HG03039 (cell line): ENCODE measurements around the gene MTRF1L.
A peak's percentile ranks its signal among the peaks of the same experiment; 100 is the strongest.
"Not testable (repeated sequence)": the region's sequence is repeated elsewhere in the genome, so short reads cannot be mapped to it uniquely, and the experiment has no call there.

ENCODE experiments used
- ATAC-seq: cut with Tn5 transposase; IDR thresholded peaks from one replicate; pipeline ENCODE4 v1.9.1; 2021; ENCODE audit warnings: mild to moderate bottlenecking, moderate library complexity; ENCODE audit not compliant: unreplicated experiment

Gene MTRF1L

GRCh38 chr6:153003366-153003690, 819 bp upstream of the MTRF1L start:
- no peak for ATAC-seq

DNA sequence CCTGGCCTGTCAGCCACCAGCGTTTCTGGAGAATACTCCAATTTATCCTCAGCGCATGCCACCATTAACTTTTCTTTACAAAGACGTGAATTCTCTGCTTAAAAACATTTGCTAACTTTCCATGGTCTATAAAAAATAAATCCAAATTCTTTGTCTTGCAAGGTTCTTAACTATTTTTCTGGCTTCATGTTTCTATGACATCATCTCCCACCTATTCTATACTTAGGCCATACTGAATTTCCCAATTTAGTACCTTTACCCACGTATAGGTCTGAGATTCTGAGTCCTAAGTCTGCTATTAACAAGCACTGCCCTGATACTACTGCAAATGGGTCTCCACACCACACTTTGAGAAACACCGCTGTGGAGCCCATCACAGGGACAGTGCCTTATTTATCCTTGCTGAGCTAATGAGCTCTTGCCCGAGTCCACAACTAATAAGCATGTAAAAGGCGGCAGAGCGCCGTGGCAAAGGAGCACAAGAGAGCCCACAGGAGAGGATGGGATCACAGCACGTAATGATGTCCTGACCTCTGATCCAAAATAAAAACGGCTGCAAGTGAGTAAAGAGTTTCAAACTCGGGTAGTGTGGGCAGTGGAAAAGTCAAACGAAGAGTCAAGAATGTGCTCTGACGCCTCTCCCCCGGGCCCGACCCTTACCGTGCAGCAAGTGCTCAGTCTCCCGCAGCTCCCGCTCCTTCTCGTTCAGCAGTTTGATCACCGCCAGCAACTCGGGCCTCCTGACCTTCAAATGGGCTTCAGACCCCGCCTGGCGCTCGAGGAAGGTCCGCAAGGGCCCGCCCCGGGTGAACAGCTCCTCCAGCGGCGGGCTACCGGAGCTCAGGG, 519 bp downstream of the MTRF1L start:
- peak; percentile 15 for ATAC-seq

DNA sequence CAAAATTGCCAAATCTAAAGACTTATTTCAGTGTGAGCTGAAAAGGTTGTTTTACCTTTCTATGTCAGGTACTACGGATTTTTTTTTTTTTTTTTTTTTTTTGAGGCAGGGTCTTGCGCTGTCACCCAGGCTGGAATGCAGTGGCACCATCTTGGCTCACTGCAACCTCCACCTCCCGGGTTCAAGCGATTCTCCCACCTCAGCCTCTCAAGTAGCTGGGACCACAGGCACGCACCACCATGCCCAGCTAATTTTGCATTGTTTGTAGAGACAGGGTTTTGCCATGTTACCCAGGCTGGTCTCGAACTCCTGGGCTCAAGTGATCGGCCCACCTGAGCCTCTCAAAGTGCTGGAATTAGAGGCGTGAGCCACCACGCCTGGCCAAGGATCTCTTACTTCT, 1.7 kb downstream of the MTRF1L start:
- ATAC-seq = not testable (repeated sequence)

DNA sequence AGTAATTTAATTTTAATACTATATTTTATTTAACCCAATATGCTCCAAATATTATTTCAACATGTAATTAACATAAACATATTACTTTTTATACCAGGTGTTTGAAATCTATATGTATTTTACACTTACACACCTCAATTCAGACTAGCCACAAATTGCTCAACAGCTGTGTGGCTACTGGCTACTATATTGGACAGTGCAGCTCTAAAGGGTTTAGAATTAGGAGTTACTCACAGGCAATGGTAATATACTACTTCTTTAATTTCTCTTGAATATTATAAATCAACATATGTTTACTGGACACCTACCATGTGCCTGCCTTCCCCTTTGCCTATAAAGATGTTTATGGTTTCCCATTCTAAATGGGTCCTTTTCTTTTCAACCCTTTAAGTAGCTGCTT, 2.3 kb downstream of the MTRF1L start:
- ATAC-seq = no peak

DNA sequence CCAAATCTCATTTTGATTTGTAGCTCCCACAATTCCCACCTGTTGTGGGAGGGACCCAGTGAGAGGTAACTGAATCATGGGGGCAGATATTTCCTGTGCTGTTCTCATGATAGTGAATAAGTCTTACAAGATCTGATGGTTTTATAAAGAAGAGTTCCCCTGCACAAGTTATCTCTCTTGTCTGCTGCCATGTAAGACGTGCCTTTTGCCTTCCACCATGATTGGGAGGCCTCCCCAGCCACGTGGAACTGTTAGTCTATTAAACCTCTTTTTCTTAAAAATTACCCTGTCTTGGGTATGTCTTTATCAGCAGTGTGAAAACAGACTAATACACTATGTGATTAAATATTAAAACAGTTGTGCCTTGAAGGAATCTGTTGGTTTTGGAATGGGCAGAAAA, 3.0 kb downstream of the MTRF1L start:
- ATAC-seq = not testable (repeated sequence)

GRCh38 chr6:152993847-152994246, 8.7 kb downstream of the MTRF1L start:
- no peak for ATAC-seq

DNA sequence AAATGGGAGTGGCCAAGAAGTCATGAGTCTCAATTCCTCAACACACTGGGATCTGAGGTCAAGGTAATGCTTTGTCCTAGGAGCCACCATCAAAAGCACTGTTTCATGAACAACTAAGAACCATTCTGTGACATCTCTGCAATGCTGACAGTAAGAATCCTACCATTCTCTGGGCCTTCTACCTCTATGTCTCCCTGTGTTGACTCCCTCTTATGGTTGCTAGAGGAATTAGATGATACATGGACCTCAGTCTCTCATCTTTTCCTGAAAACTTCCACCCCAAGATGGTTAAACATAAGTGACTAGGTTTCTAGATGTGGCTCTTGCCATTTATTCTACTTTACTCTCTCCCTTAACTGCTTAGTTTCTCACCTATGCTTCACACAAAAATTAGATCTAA, 9.1 kb downstream of the MTRF1L start:
- ATAC-seq = no peak

- ATAC-seq = no peak
Measured at GRCh38 chr6:152986978-152987377, 15.5 kb downstream of the MTRF1L start.

DNA sequence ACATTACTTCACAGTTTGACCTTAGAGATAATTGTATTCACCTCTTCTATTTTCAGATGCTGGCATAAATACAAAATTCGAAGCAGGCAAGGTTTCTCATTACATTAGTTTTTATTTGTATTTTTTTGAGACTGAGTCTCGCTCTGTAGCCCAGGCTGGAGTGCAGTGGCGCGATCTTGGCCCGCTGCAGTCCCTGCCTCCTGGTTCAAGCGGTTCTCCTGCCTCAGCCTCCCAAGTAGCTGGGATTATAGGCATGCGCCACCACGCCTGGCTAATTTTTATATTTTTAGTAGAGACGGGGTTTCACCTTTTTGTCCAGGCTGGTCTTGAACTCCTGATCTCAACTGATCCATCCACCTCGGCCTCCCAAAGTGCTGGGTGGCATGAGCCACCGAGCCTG, 17.2 kb downstream of the MTRF1L start:
- not testable (repeated sequence) for ATAC-seq

DNA sequence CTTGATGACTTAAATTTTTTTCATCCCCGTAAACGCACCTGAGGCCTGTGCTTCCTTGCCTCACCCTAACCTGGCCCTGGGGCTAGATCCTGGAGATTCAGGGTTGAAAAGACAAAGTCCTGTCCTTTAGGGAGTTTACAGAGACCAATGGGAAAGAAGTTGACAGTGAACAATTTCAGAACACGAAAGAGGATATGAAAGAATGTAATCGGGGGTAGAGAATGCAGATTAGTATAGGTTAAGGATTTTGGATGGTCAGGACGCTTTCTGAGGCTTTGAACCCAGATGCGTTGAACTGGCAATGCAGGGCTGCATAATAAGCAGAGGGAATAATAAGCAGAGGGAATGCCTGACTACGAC, 18.0 kb downstream of the MTRF1L start:
- peak; percentile 24 for ATAC-seq

DNA sequence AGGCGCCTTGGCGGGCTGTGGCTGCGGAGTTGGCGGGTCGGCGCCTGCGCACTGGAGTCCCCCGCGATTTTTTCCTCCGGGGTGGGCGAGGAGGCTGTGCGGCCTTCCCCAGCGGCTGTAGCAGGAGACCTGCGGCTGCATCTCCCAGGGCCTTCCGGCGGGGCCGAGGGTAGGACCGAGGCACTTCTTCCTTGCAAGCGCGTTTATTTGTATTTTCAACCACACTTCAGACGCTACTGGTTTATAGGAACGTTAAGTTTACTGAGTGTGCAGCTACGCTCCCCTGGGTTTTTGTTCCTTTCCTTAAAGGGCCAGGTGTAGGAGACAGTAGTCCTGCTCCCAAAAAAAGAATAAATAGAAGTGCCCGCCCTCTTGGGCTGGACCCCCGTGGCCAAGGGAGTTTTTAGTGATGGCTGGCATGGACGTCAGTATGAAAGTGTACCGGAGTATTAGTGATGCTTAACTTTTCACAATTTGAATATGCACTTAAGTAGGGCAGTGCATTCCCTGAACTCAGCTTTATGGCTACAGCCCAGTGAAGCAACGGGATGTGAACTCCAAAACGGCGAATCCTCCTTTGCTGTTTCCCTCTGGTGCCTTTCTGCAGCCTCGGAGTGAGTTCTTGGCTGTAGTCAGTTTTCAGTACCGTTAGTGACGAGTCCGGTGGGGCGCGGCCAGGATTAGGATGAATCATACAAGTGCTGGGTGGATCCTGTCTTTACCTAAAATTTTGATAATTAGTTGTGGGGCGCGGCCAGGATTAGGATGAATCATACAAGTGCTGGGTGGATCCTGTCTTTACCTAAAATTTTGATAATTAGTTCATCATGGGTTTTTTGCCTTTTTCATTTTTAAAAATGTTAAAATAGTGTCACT, 18.6 kb downstream of the MTRF1L start:
- ATAC-seq = peak; percentile 22

GRCh38 chr6:152982904-152983636, 19.4 kb downstream of the MTRF1L start, which contains the start of gene FBXO5:
TSS of gene FBXO5 (minus strand) at chr6:152983041. CDS start at chr6:152982959, 82 bp downstream.
- peak; percentile 80 for ATAC-seq

DNA sequence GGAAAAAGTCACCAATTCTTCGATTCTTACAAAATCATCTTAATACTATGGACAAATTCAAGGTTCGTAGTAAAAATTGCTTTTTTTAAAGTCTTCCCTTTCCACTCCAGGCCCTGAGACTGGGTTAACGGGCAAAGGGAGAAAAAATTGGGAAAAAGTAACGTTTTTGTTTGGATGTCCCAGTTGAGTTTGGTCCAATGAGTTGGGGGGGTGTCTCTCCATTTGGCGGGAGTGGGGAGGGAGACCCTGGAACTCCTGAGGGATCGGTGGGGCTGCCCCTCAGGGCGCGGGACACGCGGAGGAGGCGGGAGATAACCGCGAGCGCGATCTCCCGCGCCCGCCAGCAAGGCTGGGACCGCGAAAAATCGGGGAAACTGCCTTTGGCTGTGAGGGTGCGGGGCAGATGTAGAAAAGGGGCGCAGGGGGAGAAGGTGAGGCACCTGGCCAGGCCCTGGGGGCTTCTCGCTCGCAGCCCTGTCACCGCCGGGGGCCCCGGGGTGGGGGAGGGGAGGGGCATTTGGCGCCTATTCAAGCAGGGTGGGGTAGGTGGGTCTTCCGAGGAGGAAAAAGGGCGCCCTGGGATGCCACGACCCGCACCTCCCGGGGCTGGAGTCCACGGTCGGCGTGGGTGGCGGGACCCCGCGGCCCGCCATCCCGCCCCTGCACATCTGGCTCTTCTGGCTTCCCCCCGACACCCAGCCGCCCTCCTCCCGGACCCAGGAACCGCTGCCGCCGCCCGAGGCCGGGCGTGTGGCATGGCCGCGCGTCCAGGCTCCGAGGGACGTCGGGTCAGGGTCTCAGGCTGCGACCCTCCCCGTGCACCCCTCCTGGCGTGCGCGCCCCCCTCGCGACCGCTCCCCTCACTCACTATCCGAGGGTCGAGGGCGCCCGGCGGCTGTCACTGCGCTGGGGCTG, 20.3 kb downstream of the MTRF1L start:
- peak; percentile 0 for ATAC-seq

DNA sequence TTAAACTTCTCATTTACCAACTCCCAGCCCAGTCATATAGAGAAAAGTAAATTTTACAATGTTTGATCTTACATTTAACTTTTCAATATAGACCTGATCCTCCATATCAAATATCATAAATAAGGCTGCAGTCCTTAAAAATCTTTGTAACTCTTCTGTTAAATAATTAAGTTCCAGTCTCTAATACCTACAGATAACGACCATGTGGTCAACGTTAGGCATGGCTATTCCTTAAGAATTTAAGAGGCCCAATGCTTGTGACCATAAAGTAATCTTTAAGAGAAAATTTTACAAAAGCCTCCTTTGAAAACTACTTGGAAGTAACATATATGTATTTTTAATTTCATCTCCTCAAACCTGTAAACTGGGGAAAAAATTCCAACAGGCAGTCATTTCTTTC, 21.3 kb downstream of the MTRF1L start:
- no peak for ATAC-seq

DNA sequence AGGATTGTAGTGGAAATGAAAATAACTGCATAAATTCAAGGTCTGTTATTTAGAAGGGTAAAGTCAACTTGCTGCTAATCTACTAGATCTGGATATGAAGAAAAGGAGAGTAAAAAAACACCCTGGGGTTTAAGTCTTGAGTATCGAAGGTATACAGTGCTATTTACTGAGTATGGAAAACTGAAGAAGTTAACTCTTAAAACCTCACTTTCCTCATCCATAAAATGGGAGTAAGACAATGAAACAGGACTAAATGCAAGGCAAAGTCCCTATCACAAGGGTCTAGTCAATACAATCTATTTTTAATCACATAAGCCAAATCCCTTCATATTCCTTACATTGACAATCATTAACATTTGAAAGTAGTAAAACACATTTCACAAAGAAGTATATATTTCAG, 21.9 kb downstream of the MTRF1L start:
- ATAC-seq = no peak

DNA sequence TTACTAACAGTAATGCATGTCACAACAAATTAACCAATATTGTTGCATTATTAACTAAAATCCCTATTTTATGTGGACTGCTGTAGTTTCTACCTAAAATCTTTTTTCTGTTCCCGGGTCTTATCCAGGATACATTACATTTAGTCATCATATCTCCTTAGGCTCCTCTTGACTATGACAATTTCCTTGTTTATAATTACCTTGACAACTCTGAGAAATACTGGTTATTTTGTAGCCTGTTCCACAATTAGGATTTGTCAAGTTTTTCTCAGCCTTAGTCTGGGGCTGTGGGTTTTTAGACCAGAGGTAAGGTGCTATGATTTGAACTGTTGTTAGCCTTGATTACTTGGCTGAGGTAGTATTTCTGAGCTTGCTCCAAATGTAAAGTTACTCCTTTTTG, 23.4 kb downstream of the MTRF1L start:
- no peak for ATAC-seq

DNA sequence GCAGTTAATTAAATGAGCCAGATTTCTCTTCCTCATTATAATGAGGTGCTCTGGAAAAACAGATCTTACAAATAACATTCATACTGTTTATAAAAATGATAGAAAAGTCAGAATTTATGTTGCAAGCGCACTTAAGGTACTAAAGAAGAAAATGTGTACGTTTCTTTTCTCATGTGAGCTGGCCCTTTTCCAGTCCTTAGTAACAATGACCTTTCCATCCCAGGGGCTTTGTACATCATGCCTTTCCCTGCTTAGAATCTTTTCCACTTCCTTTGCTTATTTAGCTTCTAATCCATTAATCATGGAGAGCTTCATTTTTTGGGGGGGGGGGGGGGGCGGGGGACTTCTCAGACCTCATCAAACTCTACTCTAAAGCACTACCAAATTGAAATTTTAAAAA, 24.5 kb downstream of the MTRF1L start:
- ATAC-seq = no peak

DNA sequence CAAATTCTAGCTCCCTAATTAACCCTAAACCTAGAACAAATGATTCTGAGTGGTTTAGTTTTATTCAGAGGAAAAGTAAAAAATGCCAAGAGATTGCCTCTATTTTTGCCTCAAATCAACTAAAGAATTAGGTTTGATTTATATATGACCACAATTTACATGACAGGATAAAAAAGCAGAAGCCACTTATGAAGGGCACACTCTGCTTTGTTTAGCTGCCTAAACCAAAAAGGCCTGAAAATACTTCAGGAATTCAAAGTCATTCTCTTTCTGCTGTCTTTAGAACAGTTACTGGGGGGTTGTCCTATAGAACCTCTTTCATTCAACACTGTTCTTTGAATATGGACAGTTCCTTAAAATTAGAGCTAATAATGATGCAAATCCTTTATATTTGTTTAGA, 25.0 kb downstream of the MTRF1L start:
- ATAC-seq = no peak

DNA sequence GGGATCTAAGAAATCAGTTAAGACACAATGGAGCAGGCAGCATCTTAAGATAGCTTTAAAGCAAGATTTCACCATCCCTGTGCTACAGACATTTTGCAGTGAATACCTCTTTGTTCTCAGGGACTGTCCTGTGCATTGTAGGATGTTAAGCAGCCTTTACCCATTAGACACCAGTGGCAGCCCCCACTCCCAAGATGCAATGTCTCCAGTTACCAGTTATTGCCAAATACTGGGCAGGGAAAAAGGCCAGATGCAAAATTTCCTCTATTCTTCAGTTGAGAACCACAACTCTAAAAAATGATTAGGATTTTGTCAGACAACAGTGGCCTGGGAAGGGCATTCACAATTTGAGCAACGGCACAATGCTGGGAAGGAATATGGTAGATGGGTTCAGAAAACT, 25.8 kb downstream of the MTRF1L start:
- no peak for ATAC-seq

DNA sequence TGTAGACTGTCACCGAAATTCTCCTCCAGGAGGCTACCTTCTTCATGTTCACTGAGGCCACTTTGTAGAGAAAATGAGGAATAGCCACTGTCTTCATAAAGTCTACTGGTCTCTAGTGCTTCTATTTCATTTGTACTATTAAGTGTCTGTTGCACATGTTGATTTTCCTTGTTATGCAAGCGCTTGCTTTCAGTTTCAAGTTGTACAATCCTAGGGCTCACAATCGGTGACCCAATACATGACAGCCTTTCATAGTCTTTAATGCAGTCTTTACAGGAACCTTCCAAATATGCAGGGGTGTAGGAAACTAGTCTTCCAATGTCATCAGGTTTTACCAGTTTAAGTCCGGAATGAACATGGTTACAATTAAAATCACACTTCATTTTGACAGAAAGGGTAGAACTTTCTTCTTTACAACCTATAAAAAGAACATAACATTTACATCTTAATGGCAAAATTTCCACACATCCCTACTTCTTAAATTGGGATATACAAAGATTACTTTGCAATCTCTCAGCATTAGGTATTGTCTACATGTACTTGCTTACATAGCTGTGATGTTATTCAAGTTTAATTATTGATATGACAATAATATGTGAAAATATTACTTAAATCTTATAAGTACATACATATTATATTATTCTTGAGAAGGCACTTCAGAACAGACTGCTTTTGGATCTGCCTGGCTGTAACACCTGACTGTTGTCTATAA, 27.1 kb downstream of the MTRF1L start:
- ATAC-seq = no peak
